Calu3 (cell line): ENCODE data around the gene PRL. TPM values are rescaled to one million over a fixed set of nuclear protein-coding genes. Genes with fewer than 3 reads are reported as not detected.

Experiments used
- BruUV-seq: library from RNA; stranded (reverse); fragments of 400-500 nt; replicated peaks from 2 replicates; lab custom pipeline; 2021; lab: Mats Ljungman, UMichigan
- CTCF ChIA-PET: fragments of 300-600 bp; sonication (Branson Sonifier 250); formaldehyde crosslinking; loops from one replicate; lab custom pipeline; 2022; ENCODE audit warnings: antibody characterized with exemption; lab: Charles Lee
- DNase-seq: peaks from one replicate; pipeline ENCODE4 v3.0.0; 2022
- H3K27ac Mint-ChIP-seq: one replicate; pipeline ENCODE4 v1.8.0; 2022; ENCODE audit warnings: mixed read lengths; ENCODE audit not compliant: unreplicated experiment
- H3K27me3 Mint-ChIP-seq: one replicate; pipeline ENCODE4 v1.8.0; 2022; ENCODE audit warnings: mixed read lengths; ENCODE audit not compliant: unreplicated experiment
- H3K36me3 Mint-ChIP-seq: one replicate; pipeline ENCODE4 v1.8.0; 2022; ENCODE audit warnings: mild to moderate bottlenecking, moderate library complexity, mixed read lengths; ENCODE audit not compliant: insufficient read depth, unreplicated experiment
- H3K4me1 Mint-ChIP-seq: one replicate; pipeline ENCODE4 v1.8.0; 2022; ENCODE audit warnings: mild to moderate bottlenecking, low read depth, mixed read lengths; ENCODE audit not compliant: unreplicated experiment
- H3K4me3 Mint-ChIP-seq: one replicate; pipeline ENCODE4 v1.8.0; 2022; ENCODE audit warnings: mild to moderate bottlenecking, low read depth, moderate library complexity, mixed read lengths; ENCODE audit not compliant: unreplicated experiment
- H3K9me3 Mint-ChIP-seq: one replicate; pipeline ENCODE4 v1.8.0; 2022; ENCODE audit warnings: low read depth, mixed read lengths; ENCODE audit not compliant: unreplicated experiment
- CTCF ChIP-seq: fragments of 200-600 bp; IDR thresholded peaks from one replicate; pipeline ENCODE4 v1.8.0; 2022; ENCODE audit warnings: antibody characterized with exemption; ENCODE audit not compliant: unreplicated experiment
- intact Hi-C: fragments of 100-400 bp; cut with micrococcal nuclease; formaldehyde crosslinking; loops from one replicate; pipeline ENCODE4 v1.10.0; 2022; ENCODE audit not compliant: unreplicated experiment
- total RNA-seq: library from RNA; stranded (reverse); gene quantifications from 2 replicates; pipeline ENCODE4 v1.2.3, GENCODE V29; 2022

Gene PRL
- total RNA-seq, 1 experiment from 2014 or later: not detected

- Mint-ChIP-seq H3K27me3 (no peaks in the 10 kb centered on the region), H3K4me1 (no peaks in the 10 kb centered on the region), H3K9me3 (peaks cover 7% of the 10 kb centered on the region), H3K27ac (no peak overlapping the region), H3K36me3 (no peaks in the 10 kb centered on the region), H3K4me3 (no peak overlapping the region)
- no TSS peak for BruUV-seq
- no peak for TF ChIP-seq CTCF
- no peak for DNase-seq
- CTCF ChIA-PET: no interaction called here
- intact Hi-C loops: no loop called here
Measured at GRCh38 chr6:22327881-22328280, 31.0 kb upstream of the PRL start.

GRCh38 chr6:22326500-22326899, 29.7 kb upstream of the PRL start:
- Mint-ChIP-seq H3K27ac (no peak overlapping the region), H3K4me3 (no peak overlapping the region), H3K36me3 (no peaks in the 10 kb centered on the region), H3K27me3 (no peaks in the 10 kb centered on the region), H3K4me1 (peaks cover 1% of the 10 kb centered on the region), H3K9me3 (peaks cover 7% of the 10 kb centered on the region)
- CTCF ChIA-PET: no interaction called here
- no peak for DNase-seq
- no peak for TF ChIP-seq CTCF
- intact Hi-C loops: no loop called here
- no TSS peak for BruUV-seq

GRCh38 chr6:22325481-22325880, 28.6 kb upstream of the PRL start:
- CTCF ChIA-PET: no interaction called here
- peaks cover 9% of the 10 kb centered on the region for H3K4me1 Mint-ChIP-seq
- H3K4me3 Mint-ChIP-seq: no peak overlapping the region
- no TSS peak for BruUV-seq
- no peak for TF ChIP-seq CTCF
- H3K9me3 Mint-ChIP-seq: peaks cover 7% of the 10 kb centered on the region
- H3K27ac Mint-ChIP-seq: no peak overlapping the region
- no peaks in the 10 kb centered on the region for H3K27me3 Mint-ChIP-seq
- intact Hi-C loops: no loop called here
- H3K36me3 Mint-ChIP-seq: no peaks in the 10 kb centered on the region
- no peak for DNase-seq

GRCh38 chr6:22323848-22324247, 27.0 kb upstream of the PRL start:
- no peak overlapping the region for H3K27ac Mint-ChIP-seq
- TF ChIP-seq CTCF: no peak
- no peaks in the 10 kb centered on the region for H3K27me3 Mint-ChIP-seq
- intact Hi-C loops: no loop called here
- peaks cover 9% of the 10 kb centered on the region for H3K4me1 Mint-ChIP-seq
- CTCF ChIA-PET: no interaction called here
- no peaks in the 10 kb centered on the region for H3K36me3 Mint-ChIP-seq
- no peak for DNase-seq
- H3K9me3 Mint-ChIP-seq: no peaks in the 10 kb centered on the region
- H3K4me3 Mint-ChIP-seq: no peak overlapping the region
- BruUV-seq: no TSS peak
